T-helper 9 cell (primary cell): Measurements from ENCODE around the gene GPS2.

ENCODE experiments used
- DNase-seq: peaks from one replicate; pipeline ENCODE4 v3.0.0-alpha.2; 2020

GPS2 gene

DNA sequence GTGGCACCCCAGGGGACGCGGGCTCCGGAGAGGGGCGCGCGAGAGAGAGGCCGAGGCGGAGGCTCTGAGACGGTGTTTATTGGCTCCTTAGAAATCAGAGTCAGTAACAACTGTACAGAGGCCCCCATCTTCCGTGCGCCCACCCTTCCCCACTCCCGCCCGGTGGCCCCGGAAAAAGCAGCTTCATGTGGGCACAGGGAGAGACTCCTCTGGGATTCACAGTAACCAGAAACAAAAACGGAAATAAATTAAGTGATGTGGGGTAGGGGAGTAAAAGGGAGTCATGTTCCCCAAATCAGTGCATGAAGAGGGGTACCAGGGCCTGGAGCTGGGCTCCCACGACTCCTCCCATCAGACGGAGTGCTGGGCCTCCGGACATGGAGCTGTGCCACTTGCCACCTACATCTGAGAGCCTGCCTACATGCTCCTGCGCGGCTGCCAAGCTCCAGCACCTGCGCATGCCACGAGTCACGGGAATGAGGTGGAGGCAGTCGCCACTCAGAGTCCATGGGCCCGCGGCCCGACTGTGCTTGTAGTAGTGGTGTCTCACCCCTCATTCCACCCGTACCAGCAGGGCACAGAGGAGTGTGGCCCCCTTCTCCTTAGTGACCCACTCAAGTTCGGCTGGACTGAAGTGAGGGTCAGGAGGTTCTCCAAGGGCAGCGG is 543 bp upstream of the GPS2 start:
- no peak for DNase-seq

- DNase-seq: no peak
These were observed 1.1 kb downstream of the GPS2 start for GRCh38 chr17:7313890-7314718.

DNA sequence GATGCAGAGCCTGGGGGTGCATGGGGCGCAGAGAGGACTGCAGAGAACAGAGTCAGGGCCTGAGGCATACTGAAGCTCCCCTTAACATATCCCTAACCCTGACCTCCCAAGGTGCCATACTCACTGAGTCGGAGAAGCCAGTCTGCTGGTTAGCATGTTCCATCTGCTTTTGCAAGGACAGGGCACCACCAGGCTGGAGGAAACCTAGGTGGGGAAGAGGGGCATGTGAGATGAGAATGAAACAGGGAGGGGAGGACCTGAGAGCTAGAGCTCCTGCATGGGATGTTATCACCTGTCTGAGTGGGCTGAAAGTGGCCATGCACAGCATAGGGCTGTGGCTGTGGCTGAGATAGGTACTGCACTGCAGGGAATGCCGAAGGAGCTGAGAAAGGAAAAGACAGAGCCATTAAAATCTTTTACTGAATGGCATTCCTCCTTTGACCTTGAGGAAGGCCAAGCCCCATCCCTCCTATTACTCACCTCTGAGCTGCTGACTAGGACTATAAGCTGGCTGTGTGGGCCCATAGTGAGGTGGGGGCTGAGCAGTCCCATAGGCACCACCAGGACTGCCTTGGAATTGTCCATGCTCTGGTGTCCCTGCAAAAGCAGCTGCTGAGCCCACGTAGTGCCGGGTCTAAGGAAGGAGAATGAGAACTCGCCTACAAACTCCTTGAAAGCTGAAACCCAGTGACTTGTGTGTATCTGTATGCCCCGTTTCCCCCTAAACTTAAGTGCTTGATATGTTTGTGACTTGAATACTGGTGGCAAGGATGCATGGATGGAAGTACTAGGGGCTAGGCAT is 1.9 kb downstream of the GPS2 start:
- no peak for DNase-seq

- DNase-seq: no peak
These were observed 2.6 kb downstream of the GPS2 start for GRCh38 chr17:7312432-7313087.

DNA sequence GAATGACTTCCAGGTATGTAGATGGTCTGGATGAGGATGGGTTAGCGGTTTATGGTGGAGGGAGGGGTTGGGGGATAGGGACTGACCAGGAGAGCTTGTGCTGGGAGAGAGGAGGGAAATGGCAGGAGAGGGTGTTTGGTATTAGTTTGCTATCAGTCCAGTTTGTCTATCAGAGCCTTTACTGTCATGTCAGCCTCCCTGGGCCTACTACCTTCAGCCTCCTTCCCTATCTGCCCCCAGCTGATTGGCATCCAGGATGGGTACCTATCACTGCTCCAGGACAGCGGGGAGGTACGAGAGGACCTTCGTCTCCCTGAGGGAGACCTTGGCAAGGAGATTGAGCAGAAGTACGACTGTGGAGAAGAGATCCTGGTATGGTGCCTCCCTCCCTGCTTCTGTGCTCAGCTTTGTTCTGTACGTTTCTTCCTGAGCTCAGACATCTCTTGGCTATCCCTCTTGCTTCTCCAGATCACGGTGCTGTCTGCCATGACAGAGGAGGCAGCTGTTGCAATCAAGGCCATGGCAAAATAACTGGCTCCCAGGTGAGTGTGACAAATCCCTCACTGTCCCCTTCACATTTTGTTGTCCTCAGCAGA is 4.0 kb downstream of the GPS2 start:
- no peak for DNase-seq

- no peak for DNase-seq
These were observed 5.5 kb downstream of the GPS2 start for GRCh38 chr17:7309628-7310027.

DNA sequence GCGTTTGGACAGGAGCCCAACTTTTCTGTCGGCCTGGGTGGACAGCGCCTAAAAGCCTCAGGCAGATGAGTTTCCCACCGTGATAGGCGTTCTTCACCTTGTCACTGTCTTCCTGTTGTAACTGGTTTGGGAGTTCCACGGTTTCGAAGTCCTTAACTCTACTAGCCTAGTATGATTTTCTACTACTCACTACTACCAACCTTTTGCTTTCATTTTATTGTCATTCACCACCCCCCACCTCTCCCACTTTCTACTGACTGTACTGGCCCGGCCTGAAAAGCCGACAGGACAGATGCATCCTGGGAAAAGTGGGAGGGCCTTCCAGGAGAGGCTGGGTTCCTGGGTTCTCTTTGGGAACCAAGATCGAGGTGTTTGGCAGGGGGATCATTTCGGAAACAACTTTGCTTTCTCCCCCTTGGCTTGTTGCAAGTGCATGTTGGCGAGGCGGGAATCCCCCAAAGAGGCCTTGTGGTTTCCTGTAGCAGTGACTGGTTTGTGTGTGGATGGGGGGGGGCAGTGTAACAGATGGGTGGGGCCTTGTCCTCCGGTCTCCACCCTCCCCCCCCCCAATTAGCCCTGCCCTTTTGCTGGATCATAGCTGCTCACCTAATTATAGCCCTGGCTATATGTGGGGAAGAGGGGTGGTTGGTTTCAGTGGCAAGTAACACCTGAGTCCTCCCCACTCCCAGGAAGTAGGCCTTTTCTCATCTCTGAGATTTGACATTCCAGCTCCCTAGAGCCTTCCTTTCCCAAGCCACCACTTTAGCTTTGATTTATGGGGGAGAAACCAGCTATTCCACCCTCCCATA is 6.3 kb downstream of the GPS2 start:
- DNase-seq: peak; percentile 80

DNA sequence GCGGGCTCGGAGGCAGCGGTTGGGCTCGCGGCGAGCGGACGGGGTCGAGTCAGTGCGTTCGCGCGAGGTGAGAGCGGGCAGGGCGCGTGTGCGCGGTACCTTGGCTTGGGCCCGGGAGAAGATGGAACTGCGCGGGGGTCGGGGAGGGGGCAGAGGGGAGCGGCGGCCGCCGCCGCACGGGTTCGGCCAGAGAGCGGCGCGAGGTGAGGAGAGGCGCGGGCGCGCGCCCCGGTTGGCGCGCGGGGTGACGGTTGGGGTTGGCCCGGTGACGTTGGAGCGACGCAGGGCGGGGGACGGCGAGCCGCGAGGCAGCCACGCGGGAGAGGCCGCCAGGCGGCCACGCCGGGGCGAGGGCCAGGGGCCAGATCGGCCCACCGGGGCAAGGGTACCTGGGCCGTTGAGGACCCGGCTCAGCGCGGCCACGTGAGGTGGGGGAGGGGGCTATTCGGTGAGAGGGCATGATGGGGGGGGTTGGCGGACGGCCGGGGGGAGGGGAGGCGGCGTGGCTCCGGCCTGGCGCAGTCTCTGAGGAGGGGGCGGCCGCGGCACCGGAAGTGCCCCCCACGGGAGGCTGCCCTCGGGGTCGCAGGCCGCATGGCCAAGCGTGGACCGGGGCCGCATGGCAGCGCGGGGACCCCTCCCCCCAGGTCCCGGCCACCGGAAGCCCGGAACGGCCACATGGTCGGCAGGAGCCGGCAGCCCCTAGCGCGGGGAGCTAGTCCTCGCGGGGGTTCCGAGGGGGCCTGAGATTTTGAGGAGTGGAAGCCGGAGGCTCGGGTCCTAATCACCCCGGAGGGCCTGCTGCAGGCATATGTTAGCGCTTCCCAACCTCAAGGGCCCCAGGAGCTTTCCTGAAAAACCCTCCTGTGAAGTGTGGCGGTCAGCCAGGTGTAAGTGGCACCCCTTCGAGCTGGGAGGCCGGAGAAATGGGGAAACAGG is 7.2 kb downstream of the GPS2 start:
- peak; percentile 56 for DNase-seq

DNA sequence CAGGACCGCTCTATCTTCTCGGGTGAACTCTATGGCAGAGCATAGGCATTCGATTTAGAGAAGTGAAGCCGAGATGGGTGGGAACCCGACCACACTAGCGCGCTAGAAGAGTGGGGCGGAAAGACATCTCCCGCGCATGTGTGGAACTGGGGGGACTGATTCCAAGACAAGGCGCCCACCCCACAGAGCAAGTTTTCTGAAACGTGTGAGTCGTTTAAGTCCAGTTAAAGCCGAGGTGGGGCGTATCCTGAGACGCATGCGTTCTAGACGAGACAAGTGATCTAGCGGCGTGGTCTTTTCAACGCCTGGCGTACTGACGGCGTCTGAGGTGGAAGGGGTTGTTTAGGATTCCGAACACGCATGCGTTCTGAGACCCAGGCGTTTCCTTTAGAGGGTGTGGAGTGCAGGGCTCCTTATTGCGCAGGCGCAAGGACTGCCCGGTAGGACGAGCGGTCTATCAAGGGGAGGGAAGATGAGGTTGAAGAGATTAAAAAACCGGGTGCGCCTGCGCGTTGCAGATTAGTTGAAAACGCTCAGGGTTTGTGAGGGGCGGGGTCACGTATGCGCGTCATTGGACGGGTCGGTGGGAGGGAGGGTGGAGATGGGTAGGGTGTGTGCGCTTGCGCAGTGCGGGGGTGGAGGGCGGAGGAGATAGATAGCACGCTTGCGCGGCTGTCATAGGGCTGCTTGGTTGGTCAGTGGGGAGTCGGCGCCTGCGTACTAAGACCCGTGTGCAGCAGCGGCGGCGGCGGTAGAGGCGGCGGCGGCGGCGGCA is 8.1 kb downstream of the GPS2 start, which contains the start of gene EIF5A:
TSS of gene EIF5A (plus strand) at position 718 of the 775 bp plus-strand sequence. CDS start 2,008 bp downstream, outside the sequence.
- DNase-seq: peak; percentile 100

- no peak for DNase-seq
These were observed 11.0 kb downstream of the GPS2 start for GRCh38 chr17:7304179-7304578.

DNA sequence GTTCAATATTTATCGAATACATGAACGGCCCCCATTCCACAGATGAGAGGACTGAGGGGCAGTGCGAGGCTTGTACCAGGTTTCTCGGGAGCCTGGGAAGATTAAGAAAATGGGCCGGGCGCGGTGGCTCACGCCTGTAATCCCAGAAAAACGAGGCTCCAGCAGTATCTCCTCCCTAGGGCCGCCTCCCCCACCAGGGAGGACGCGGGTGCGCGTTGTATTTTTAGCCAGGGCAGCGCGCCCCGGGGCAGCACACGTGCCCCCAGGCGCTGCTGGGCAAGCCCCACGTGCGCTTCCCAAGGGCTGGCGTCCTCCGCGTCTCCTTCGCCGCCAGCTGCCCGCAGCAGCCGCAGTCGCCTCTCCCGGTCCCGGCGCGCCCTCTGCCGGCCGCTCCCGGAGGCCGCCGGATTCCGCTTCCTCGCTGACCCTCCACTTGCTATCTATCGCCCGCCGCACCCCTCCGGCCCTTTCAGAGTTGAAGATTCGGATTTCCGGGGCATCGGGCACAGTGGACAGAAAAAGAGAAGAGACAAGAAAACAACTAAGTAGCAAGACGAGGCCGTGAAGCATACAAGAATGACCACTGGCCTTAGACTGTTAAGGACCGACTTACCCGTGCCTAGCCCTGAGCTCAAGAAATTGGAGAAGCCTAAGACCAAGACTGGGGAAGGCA is 18.8 kb downstream of the GPS2 start:
- peak; percentile 65 for DNase-seq

GRCh38 chr17:7295230-7296180 is 19.7 kb downstream of the GPS2 start:
- DNase-seq: no peak

DNA sequence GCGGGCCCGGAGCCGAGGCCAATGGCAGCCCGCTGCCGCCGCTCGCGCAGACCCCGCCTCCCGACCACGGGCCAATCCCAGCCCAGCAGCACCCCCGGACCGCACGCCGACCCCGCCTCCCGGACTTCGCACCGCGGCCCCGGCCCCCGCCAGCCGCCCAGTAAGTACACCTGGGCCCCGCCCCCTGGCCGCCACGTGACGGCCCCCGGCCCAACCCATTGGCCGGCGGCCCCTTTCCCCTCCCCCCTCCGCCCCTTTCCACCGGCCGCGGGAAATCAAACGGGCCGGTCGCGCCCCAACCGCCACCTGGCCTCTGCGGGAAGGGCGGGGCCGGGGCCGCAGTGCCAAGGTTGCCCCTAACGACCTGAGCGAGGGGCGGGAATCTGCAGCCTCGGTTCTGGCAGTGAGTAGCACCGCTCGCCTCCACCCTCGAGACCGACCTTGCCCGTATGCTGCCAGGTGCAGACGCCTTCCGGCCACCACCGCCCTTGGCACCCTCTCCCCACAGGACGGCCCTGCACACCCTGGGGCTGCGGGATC is 20.5 kb downstream of the GPS2 start, which contains the start of gene YBX2:
TSS of gene YBX2 (minus strand) at position 26 of the 540 bp plus-strand sequence. CDS start 139 bp downstream, outside the sequence.
- peak; percentile 66 for DNase-seq

DNA sequence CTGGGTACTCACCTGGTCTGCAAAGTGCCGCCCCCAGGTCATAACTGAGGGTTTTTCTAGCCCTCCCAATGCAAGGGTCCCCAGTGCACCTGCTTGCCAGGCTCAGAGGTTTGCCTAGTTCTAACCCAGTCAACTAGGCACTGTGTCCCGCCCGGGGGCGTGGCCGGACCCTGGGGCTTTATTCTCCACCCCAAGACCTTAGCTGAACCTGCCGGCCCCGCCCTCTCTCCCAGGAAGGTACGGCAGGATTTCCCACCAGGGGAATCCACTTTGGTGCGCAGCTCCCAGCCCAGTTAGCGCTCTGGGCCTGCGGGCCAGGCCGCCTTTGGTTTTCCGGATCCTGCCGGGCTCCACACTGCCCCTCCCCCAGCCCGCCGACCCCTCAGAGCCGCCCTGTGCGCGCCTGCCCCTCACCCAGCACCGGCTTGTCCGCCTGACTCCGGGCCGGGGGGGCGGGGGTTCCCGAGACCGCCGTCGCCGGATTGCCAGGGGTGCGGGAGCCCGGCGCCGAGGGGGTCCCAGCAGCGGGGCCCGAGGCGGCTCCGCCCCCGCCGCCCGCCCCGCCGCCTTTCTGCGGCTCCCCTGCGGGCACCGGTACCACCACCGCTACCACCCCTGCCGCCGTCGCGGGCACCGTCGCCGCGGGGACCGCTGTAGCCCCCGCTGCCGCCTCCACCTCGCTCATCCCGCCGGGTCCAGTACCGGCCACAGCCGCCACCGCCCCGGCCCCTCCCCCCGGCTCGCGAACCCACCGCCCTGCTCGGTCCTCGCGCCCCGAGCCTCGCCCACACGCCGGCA is 21.1 kb downstream of the GPS2 start:
- DNase-seq: no peak

GRCh38 chr17:7293159-7293558 is 22.0 kb downstream of the GPS2 start:
- no peak for DNase-seq

GRCh38 chr17:7292729-7293128 is 22.4 kb downstream of the GPS2 start:
- no peak for DNase-seq
